GM19099 (cell line): ENCODE measurements around the gene TOM1.

Experiments
- POLR2A ChIP-seq: IDR thresholded peaks from 3 replicates; pipeline ENCODE4 v1.6.1; 2011; ENCODE audit warnings: low read depth; ENCODE audit not compliant: insufficient read length; ENCODE audit errors: extremely low read depth

TOM1 gene

DNA sequence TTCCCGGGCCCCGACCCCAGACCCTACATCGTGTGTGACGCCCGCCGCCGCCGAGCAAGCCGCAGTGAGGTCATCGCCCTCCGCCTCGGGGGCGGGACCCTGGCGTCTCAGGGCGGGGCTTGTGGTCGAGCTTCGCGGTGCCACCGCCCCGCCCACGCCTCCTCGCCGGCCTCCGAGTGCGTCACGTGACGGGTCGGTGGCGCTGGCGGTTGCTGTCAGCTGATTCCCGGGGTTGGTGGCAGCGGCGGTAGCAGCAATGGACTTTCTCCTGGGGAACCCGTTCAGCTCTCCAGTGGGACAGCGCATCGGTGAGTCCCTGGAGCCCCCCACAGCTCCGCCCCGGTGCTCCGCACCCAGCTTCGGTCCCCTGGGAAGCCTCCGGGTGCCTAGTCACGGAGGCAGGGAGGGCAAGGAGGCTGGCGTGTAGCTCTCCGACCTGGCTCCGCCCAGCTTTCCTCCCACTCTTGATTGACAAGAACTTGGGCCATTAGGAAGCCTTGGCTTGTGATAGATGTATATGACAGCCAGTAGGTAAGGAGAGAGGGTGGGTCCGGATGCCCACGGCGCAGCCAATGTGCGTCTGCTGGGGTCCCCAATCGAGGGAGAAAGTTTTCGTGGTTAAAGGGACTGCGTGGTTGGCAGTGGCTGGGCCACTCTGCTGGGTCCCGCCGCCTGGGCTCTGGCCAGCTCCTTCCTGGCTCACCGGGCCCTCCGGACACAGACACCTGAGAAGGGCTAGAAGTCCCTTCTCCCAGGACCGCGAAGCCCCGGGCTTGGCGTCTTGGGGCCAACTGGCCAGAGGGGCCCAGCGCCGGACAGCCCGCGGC, at the start of gene TOM1:
TOM1 (plus strand) TSS at position 222 of the 827 bp plus-strand sequence; CDS start at position 257, 35 bp downstream.
- TF ChIP-seq POLR2A = no peak

GRCh38 chr22:35250156-35250555, 49.5 kb upstream of the TOM1 start:
- no peak for TF ChIP-seq POLR2A

- no peak for TF ChIP-seq POLR2A
Observed at GRCh38 chr22:35253946-35254345, 45.7 kb upstream of the TOM1 start.

DNA sequence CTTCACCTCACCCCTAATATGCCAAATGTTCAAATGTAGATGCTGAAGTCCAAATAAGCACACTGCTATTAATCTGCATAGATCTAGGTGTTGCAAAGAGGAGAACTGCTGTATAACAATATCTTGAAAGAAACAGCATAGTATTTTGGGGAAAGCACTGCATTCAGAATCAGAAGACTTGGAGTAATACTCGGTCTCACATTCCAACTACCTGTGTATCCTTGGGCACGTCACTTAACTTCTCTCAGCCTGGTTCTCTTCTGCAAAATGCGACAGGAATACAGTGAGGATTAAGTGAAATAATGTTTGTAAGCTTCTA, 42.7 kb upstream of the TOM1 start:
- TF ChIP-seq POLR2A = no peak

DNA sequence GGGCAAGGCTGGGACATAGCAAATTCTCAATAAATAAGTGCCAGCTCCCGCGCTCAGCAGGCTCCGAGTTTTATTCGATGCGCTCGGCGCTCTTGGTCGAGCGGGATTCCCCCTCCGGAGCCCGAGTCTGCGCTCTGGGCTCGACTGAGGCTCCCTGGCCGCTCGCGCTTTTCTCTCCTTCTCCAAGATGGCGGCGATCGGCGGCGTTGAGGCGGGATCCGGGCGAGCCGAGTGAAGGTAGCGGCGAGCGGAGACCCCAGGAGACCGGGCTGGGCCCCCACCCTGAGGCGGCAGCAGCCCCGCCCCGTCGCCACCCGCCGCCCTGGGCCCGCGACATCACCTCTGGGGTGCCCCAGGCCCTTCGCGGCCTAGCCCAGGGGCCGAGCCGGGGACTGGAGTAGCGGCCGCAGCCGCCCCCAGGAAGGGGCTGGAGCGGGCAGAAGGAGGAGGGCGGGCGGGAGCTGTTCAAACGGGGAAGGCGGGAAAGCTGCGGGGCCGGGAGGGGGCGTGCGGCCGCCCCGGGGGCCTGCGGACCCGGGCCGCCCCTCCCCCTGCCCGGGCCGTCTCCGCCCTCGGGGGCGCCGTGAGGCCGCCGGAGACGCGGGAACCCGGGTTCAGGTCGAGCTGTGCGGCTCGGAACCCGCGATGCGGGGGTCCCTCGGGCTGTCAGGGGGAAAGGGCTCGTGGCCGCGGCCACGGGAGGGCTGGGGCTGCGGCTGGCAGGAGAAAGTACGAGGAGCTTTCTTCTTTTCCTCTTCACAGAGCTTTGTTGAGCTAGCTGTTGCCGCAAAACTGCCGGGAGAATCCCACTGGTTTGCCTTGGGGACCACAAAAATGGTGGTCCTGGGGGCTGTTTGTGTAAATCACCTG, 42.1 kb upstream of the TOM1 start, which contains the start of gene HMGXB4:
HMGXB4 (plus strand) TSS at position 173 of the 870 bp plus-strand sequence. CDS start 4,898 bp downstream, outside the sequence.
- peak; percentile 63 for TF ChIP-seq POLR2A

- TF ChIP-seq POLR2A = no peak
Observed at GRCh38 chr22:35258191-35258988, 41.3 kb upstream of the TOM1 start.

DNA sequence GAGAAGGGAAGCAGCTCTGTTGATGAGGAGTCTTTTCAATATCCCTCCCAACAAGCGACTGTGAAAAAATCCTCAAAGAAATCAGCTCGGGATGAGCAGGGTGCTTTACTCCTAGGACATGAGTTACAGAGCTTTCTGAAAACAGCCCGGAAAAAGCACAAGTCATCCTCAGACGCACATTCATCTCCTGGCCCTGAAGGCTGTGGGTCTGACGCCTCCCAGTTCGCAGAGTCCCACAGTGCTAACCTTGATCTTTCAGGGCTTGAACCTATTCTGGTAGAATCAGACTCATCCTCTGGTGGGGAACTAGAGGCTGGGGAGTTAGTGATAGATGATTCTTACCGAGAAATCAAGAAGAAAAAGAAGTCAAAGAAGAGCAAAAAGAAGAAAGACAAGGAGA, 34.7 kb upstream of the TOM1 start:
- no peak for TF ChIP-seq POLR2A

DNA sequence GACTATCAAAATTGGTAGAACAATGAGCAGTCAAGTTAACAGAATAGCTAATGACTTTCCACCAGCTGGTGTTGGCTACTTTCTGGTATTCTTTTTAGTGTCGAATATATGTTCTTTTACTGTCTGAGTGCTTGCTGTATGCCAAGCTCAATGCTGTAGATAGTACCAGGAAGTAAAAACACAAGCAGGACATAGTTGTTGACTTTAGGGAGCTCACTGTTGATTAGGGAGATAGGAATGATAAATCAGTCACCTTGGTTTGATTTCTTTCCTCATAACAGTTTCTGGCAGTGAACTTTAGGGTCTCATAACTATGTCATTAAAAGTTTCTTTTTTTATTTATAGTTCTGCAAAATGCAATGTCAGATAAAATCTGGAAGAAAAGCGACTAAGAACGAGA, 33.4 kb upstream of the TOM1 start:
- TF ChIP-seq POLR2A = no peak

DNA sequence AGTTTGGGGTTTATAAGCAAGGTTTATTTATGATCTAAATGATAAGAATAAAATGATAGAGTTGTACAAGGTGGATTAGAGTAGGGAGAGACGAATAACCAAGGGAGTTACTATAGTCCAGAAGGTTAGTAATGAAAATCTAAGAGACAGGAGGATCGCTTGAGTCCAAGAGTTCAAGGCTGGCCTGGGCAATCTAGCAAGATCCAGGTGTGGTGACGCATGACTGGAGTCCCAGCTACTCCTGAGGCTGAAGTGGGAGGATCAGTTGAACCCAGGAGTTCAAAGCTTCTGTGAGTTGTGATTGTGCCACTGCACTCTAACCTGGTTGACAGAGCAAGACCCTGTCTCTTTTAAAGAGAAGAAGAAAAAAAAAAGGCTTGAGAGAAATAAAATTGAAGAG, 30.1 kb upstream of the TOM1 start:
- no peak for TF ChIP-seq POLR2A

- TF ChIP-seq POLR2A = no peak
Observed at GRCh38 chr22:35274154-35274871, 25.4 kb upstream of the TOM1 start.

DNA sequence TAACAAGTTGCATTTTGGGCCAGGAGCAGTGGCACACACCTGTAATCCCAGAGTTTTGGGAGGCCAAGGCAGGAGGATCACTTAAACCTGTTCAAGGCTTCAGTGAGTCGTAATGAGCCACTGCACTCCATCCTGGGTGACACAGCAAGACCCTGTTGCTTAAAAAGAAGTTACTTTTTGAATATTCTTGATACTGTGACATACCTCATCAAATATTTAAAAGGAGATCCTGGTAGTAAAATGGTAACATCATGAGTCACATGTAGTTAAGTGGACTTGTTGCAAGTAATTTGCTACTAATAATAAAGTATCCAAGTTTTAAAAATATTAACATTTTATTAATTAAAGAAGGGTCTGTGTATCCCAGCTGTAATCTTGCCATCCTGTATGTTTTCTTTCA, 24.1 kb upstream of the TOM1 start:
- no peak for TF ChIP-seq POLR2A

DNA sequence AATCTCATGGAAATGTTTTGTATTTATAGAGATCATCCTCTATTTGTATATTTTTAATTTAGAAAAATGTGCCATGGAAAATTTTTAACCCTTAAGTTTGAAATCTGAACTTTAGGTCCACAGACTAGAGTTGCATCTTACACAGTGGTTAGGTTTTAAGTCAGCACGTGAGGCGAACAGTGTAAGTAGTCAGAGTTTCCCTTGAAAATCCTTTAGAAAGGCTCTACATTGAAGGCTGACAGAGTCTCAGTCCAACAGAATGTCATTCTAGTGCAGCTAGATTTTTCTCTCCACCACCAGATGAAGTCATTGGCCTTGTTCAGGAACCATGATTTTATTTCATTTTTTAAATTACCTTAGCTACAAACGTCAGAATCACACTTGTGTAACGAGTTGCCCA, 23.7 kb upstream of the TOM1 start:
- TF ChIP-seq POLR2A = no peak

- no peak for TF ChIP-seq POLR2A
Observed at GRCh38 chr22:35288116-35288515, 11.6 kb upstream of the TOM1 start.

- no peak for TF ChIP-seq POLR2A
Observed at GRCh38 chr22:35292786-35293185, 6.9 kb upstream of the TOM1 start.
